Activated CD8-positive, alpha-beta memory T cell treated with anti-CD3 and anti-CD28 coated beads for 48 hours (primary cell): ENCODE measurements around the gene DDX42.
A peak's percentile ranks its signal among the peaks of the same experiment; 100 is the strongest.

Experiments used
- DNase-seq, 3 experiments: peaks; one replicate each; pipeline ENCODE4 v3.0.0-alpha.2; 2020; ENCODE audit warnings: low read depth in 2 of 3, low spot score in 2 of 3

DDX42 gene

GRCh38 chr17:63774141-63774968 is at the start of gene DDX42:
DDX42 (plus strand) TSS chr17:63774170; CDS start chr17:63787050, 12,880 bp downstream.
- peak in 1 of 3 experiments; percentile 38 for DNase-seq

DNA sequence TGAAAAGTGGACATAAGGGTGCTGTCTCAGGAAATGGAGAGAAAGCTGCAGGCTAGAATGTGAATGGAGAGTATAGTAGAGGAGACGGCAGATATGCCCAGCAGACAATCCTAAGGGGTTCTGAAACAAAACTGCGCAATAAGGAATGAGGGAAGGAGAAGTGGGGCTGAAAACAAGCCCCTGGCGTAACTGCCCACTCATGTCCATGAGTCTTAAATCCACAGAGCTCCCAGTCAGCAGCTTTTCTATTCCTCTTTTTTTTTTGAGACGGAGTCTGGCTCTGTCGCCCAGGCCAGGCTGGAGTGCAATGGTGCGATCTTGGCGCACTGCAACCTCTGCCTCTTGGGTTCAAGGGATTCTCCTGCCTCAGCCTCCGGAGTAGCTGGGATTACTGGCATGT is 38.3 kb upstream of the DDX42 start:
- DNase-seq, result no peak

DNA sequence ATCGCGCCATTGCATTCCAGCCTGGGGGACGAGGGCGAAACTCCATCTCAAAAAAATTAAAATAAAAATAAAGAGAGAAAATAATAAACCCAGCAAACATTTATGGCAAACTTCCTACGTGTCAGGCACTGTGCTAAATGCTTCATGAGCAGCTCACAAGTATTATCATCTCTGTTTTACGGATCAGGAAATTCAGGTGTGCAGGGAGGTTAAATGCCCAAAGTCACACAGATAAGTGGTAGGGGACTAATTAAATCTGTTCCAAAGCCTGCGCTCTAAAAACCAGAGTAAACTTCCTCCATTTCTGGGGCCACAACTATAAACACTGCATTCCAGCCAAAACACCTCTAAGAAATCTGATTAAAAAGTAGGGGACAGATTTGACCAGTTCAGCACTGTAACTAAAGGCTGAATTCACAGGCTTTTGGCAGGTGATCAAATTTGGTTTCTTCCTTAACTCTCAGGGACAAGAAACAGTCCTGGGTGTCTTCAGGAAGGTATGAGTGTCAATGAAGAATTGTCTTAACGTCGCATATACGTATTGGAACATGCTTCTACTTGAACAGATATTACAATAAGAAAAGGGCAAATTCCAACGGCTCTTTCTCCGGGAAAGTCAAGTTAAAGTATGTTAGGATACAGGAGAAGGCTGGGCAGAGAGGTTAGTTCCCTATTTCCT is 33.4 kb upstream of the DDX42 start:
- DNase-seq, result no peak

DNA sequence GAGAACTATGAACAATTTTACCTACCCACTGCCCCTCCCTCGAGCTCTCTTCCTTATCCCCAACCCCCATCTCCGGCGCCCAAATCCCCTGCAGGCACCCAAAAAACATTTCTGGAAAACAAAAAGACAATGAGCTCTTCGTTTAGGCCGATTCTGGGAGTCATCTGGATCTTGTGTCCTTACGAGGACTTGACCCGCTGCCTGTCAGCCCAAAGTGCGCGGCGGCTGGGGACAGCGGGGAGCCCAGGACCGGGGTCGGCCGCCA is 32.9 kb upstream of the DDX42 start:
- no peak for DNase-seq

DNA sequence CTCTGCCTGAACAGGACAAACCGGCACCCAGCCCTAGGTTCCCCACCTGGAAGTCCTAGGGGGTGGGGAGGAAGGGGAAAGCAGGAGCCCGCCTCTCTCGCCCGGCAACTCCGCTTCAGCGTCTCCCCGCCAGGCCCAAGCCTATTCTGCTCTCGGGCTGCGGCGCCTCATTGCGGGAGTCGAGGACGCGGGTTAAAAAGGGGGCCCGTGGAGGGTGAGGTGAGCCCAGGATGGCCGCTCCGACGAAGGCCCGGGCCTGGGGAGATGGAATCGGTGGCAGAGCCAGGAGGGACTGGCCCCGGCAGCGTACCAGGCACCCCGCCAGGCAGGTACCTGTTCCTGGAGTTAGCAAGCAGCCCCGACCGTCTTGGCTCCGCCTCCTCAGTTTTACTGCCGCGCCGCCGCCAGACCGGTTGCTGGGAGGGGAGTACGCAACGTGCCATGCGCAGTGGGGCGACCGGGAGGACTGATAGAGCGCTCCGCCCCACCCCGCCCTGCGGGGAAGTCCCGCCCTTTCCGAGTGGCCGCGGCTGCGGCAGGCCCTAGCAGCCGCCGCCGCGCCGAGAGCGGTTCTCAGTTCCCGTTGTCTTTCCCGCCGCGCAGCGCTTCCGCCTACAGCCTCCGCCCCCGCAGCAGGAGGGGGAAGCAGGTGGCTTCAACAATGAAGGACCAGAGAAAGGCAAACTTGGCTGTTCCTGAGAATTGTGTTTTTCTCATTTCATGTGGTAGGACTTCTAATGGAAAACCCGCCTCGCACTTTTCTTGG is 32.4 kb upstream of the DDX42 start, which contains the start of gene STRADA:
TSS of gene STRADA (minus strand) at position 392 of the 766 bp plus-strand sequence. CDS start 13,430 bp downstream, outside the sequence.
- peak; percentile 92 to 98 (median 97) for DNase-seq

GRCh38 chr17:63751806-63752205 is 22.2 kb upstream of the DDX42 start:
- no peak for DNase-seq

DNA sequence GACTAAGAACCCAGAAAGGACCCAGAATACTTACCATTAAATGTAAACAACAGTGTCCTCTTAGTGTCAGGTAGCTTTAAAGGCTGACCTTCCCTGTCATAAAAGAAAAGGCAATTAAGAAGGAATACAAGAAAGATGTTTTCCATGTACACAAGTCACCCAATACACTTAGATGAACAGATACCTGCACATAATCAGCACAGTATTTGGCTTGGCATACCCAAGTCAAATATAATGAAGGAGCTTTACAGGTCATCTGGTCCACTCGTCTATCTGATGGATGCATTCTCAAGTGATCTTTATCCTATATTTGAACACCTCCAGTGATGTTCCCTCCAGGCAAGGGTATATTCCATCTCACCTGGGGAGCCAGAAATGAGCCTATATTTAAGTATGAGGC is 21.3 kb upstream of the DDX42 start:
- DNase-seq, result no peak

- no peak for DNase-seq
These were observed 20.8 kb upstream of the DDX42 start for GRCh38 chr17:63753215-63753614.

DNA sequence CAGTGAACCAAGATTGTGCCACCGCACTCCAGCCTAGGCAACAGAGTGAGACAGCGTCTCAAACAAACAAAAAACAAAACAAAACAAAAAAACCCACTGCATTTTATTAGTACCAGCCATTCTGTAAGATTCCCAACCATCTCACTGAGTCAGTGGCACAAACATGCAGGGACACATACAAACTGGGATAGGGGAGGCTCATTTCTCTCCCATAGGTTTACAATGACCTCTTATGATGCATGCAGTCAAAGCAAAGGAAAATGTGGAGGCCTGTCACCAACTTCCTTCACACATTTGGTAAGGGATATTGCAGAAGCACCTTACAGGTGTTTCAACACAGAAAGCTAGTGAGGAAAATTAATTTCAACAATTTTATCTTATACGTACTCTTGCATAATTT is 19.9 kb upstream of the DDX42 start:
- DNase-seq, result no peak

GRCh38 chr17:63758428-63758827 is 15.5 kb upstream of the DDX42 start:
- DNase-seq, result no peak

DNA sequence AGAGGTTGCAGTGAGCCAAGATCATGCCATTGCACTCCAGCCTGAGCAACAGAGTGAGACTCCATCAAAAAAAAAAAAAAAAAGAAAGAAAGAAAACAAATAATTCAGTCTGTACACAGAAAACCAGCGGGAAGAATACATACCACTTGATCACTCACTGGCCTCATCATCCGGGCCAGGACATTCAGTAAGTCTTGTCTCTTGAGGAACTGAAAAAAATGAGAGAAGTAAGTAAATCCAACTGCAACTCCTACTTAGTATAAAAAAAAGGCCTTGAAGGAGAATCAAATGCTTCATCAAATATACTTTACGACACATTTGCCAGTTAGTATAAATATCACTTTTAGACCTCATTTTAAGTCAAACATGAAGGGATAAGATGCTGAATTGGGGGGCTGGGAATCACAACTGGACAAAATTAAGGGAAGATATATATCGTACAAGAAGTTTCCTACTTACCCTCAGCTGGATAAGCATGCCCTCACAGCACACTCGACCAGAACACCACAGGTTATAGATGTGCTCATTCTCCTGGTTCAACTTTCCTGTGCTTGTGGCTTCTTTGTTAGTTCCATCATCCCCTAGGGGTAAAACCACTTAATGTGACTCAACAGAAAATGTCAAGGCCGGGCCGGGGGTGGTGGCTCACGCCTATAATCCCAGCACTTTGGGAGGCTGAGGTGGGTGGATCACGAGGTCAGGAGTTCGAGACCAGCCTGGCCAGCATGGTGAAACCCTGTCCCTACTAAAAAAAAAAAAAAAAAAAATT is 13.0 kb upstream of the DDX42 start:
- peak in 1 of 3 experiments; percentile 25 for DNase-seq

GRCh38 chr17:63762161-63763078 is 11.6 kb upstream of the DDX42 start:
- no peak for DNase-seq

DNA sequence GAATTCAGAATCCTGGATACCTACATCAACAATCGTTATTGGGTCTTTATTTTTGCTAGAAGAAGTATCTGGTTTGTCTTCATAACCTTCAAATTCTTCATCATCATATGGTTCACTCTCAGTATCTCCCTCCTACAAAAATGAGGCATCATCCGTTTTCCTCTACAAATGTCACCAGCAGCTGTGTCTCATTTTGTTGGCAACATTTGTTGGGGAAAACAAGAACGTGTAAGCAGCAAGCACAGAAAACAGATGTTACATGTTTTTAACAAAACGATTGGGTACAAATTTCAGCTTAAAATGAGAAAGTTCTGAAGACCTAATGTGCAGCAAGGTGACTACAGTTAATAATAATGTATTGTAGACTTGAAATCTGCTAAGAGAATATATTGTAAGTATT is 9.3 kb upstream of the DDX42 start:
- no peak for DNase-seq

DNA sequence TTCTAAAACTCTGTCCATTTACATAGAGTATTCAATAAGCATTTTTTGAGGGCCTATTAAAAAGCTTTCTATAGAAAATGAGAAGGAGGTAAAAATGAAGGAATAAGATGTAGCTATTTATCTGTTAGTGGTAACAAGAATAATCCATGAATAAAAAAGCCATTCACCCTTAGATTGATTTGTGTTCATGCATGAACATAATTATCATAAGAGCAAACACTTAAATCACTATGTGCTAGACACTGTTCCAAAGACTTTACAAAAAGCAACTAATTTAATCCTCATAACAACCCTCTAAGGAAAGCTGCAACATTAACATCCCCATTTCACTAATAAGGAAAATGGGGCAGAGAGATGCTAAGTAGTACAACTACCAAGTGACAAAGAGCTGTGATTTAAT is 7.2 kb upstream of the DDX42 start:
- no peak for DNase-seq

DNA sequence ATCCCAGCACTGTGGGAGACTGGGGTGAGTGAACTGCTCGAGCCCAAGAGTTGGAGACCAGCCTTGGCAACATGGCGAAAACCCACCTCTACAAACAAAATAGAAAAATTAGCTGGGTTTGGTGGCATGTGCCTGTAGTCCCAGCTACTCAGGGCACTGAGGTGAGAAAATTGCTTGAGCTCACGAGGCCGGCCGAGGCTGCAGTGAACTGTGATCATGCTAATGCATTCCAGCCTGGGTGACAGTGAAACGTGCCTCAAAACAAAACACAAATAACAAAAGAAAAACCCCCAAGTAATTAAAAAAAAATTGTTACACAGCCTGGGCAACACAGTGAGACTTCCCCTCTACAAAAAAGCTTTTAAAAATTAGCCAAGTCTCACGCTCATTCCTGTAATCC is 5.5 kb upstream of the DDX42 start:
- DNase-seq, result no peak

- DNase-seq, result no peak
These were observed 1.1 kb upstream of the DDX42 start for GRCh38 chr17:63772801-63773271.

GRCh38 chr17:63773272-63774140 is 464 bp upstream of the DDX42 start, which contains the start of gene CCDC47:
CCDC47 (minus strand) TSS chr17:63773597; CDS start chr17:63766175, 7,422 bp downstream.
- peak; percentile 91 to 98 (median 94) for DNase-seq

- DNase-seq, result no peak
These were observed 947 bp downstream of the DDX42 start for GRCh38 chr17:63774969-63775265.

GRCh38 chr17:63775420-63775819 is 1.4 kb downstream of the DDX42 start:
- no peak for DNase-seq
